Stimulated activated CD4-positive, alpha-beta T cell treated with anti-CD3 and anti-CD28 coated beads, Interleukin-4, amount 100 ng/mL, for 48 hours (primary cell): ENCODE results near the gene GALK1.

Experiments used
- DNase-seq, 2 donors: peaks; one replicate each; pipeline ENCODE4 v3.0.0-alpha.2; 2020; ENCODE audit warnings: low read depth in 2 of 2

GALK1 gene

GRCh38 chr17:75725504-75725903 is 39.5 kb downstream of the GALK1 start:
- no peak for DNase-seq

- no peak for DNase-seq
Observed at GRCh38 chr17:75724016-75725003, 40.7 kb downstream of the GALK1 start.

GRCh38 chr17:75723171-75723930 is 41.6 kb downstream of the GALK1 start:
- DNase-seq, result no peak

- DNase-seq, result no peak
Observed at GRCh38 chr17:75722542-75723095, 42.4 kb downstream of the GALK1 start.

GRCh38 chr17:75722076-75722475 is 42.9 kb downstream of the GALK1 start:
- no peak for DNase-seq

- no peak for DNase-seq
Observed at GRCh38 chr17:75721463-75722011, 43.5 kb downstream of the GALK1 start.

- peak; percentile 21 to 36 for DNase-seq
Observed at GRCh38 chr17:75720656-75721462, 44.1 kb downstream of the GALK1 start, which contains the start of gene ITGB4. Gene ITGB4 (plus strand): TSS chr17:75721459. CDS start chr17:75724704, 3,245 bp downstream.

GRCh38 chr17:75719732-75720131 is 45.3 kb downstream of the GALK1 start:
- DNase-seq, result no peak

- DNase-seq, result no peak
Observed at GRCh38 chr17:75712446-75712845, 52.5 kb downstream of the GALK1 start.
